ENCODE data around the gene CHCHD2.
"Not testable (repeated sequence)": the region's sequence is repeated elsewhere in the genome, so short reads cannot be mapped to it uniquely, and the experiment has no call there.

CHCHD2 gene, protein sequence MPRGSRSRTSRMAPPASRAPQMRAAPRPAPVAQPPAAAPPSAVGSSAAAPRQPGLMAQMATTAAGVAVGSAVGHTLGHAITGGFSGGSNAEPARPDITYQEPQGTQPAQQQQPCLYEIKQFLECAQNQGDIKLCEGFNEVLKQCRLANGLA

GRCh38 chr7:56106108-56107073 lies at the start of gene CHCHD2:
Gene CHCHD2, minus strand, starts transcription at chr7:56106476. Its CDS starts 63 bp downstream, at chr7:56106413.
- DNase-seq: peak; percentile 99

DNA sequence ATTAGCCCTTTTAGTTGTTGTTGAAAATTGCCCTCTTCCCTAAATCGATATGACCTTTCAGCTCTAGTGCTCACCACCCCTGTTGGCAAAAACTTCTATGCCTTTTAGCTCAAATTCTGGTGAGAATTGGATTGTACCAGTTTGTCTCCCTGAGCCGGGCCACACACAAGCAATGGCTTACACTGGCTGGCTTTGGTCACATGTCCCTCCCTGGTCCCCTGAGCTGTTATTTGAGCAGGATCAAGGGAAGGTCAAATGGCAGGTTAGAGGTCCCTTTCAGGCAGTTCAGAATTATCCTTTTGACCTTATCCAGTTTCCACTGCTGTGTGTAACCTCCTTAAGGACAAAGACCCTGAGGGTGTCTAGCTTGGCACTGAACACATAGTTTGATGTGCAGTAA lies 24.8 kb upstream of the CHCHD2 start:
- not testable (repeated sequence) for DNase-seq

GRCh38 chr7:56127241-56127975 lies 21.1 kb upstream of the CHCHD2 start:
- no peak for DNase-seq

GRCh38 chr7:56125831-56126230 lies 19.6 kb upstream of the CHCHD2 start:
- no peak for DNase-seq

DNA sequence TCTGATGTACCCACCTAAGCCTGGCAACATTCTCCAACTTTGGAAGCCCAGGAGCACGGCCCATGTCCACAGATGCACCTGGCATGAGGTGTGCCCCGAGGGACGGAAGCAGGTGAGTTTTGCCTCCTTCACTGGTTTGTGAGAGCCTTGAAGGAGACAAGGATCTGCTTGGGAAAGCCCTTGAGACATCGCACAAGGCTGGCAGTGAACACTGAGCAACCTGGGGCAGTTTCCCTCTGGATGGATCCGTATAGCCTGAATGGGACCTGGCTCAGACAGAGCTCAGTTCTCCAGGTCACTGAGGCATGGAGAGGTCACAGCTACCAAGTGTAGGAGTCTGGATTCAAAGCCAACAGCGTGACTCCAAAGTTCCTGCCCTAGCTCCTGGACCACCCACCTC lies 18.7 kb upstream of the CHCHD2 start:
- no peak for DNase-seq

DNA sequence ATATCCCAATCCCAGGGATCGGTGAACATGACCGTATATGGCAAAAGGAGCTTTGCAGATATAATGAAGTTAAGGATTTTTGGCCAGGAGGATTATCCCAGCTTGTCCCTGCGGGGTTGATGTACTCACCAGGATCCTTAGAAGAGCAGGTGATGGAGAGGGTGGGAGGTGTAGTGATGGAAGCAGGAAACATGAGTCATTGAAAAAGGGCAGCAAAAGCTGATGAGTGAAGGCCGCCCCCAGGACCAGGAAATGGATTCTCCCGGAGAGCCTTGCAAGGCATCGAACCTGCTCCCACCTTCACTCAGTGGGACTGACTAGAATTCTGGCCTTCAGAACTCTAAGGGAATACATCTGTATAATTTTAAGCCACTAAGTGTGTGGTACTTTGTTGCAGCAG lies 15.2 kb upstream of the CHCHD2 start:
- no peak for DNase-seq

GRCh38 chr7:56115852-56116538 lies 9.7 kb upstream of the CHCHD2 start, which contains the start of gene NUPR2:
Gene NUPR2, minus strand, starts transcription at chr7:56116417. Its CDS starts 103 bp downstream, at chr7:56116314.
- DNase-seq: no peak

GRCh38 chr7:56112244-56112643 lies 6.0 kb upstream of the CHCHD2 start:
- not testable (repeated sequence) for DNase-seq

GRCh38 chr7:56110611-56111010 lies 4.3 kb upstream of the CHCHD2 start:
- no peak for DNase-seq

DNA sequence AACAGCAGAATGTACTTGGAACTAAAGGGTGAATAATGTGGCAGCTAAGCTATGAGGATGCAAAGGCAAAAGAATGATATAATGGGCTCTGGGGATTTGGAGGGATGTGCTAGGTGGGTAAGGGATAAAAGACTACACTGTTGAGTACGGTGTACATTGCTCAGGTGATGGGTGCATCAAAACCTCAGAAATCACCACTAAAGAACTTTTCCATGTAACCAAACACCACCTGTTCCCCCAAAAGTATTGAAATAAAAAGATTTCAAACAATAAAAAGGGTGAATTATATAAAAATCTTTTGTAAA lies 1.6 kb upstream of the CHCHD2 start:
- DNase-seq: no peak

- peak; percentile 37 for DNase-seq
These were observed 768 bp downstream of the CHCHD2 start for GRCh38 chr7:56105508-56105907.

GRCh38 chr7:56104138-56104537 lies 2.1 kb downstream of the CHCHD2 start:
- DNase-seq: not testable (repeated sequence)

- no peak for DNase-seq
These were observed 6.6 kb downstream of the CHCHD2 start for GRCh38 chr7:56099653-56100052.

DNA sequence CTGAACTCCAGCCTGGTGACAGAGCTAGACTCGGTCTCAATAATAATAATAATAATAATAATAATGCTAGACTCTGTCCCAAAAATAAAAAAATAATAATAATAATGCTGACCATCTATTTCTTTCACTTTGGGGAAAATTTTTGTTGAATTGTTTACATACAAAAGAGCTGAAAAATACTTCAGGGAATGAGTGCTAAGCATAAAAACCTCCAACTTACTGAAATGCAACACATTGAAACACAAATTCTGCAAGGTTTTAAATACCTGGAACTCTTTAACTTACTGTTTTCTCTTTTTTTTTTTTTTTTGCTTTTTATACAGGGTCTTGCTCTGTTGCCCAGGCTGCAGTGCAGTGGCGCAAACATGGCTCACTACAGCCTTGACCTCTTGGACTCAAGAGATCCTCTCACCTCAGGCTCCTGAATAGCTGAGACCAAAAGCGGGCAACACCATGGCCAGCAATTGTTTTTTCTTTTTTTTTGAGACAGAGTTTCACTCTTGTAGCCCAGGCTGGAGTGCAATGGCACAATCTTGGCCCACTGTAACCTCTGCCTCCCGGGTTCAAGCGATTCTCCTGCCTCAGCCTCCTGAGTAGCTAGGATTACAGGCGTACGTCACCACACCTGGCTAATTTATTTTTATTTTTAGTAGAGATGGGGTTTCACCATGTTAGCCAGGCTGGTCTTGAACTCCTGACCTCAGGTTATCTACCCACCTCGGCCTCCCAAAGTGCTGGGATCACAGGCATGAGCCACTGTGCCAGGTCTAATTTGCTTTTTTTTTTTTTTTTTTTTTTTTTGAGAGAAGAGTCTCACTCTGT lies 7.9 kb downstream of the CHCHD2 start:
- not testable (repeated sequence) for DNase-seq

- DNase-seq: peak; percentile 29
These were observed 8.6 kb downstream of the CHCHD2 start for GRCh38 chr7:56097700-56098099.

GRCh38 chr7:56092789-56093531 lies 13.3 kb downstream of the CHCHD2 start, which contains the start of gene PHKG1:
Gene PHKG1, minus strand, starts transcription at chr7:56092952. Its CDS starts 4,011 bp downstream, at chr7:56088941.
- peak; percentile 55 for DNase-seq

DNA sequence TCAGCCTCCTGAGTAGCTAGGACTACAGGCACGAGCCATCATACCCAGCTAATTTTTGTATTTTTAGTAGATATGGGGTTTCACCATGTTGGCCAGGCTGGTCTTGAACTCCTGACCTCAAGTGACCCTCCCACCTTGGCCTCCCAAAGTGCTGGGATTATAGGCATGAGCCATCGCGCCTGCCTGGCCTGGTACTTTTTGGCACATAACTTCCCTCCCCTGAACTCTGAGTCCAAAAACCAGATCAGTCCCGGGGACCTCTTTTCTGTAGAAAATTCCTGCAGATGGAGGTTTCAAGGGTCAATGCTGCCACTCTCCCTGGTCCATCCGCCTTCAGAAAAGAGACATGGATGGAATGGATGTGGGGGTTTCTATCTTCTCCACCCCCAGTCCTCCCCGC lies 13.9 kb downstream of the CHCHD2 start:
- DNase-seq: not testable (repeated sequence)

DNA sequence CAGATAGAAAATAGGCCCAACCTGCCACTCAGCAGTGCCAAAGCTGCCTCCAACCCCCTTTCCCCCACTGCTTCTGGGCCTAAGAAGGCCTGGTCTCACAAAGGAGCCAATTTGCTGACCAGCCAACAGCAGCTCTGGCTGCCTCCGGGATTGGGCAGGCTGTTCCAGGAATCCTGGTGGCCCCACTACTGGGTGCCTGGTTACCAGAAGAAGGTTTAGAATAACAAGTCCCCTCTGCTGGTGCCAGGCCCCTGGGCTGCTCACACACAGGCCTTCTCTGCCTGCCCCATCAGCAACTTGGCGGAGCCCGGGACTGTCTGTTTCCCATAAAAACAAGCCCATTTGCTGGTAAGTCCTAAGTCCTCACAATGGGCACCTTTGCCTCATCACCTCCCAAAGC lies 14.7 kb downstream of the CHCHD2 start:
- DNase-seq: no peak

DNA sequence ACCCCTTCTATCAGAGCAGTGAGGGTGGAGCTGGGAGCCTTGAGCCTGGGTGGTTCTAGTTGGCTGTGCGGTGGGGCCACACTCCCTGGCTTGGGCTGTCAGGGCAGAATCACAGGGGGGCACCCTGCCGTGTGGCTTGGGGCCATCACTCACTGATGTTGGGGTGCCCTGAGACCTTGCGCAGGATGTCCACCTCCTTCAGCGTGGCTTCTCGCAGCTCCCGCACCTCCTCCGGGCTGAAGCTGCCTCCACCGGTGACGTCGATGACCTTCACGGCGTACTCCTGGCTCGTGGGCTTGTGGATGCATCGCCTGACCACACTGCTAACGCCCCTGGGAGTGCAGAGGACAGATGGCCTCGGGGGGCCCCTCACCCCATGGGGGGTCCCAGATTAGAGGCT lies 18.8 kb downstream of the CHCHD2 start:
- no peak for DNase-seq

GRCh38 chr7:56086761-56087160 lies 19.5 kb downstream of the CHCHD2 start:
- no peak for DNase-seq

- peak; percentile 60 for DNase-seq
These were observed 23.0 kb downstream of the CHCHD2 start for GRCh38 chr7:56083150-56083785.
